Cortex of kidney (tissue), 1 donor: ENCODE results near the gene MCOLN2.
"Not testable (repeated sequence)": the region's sequence is repeated elsewhere in the genome, so short reads cannot be mapped to it uniquely, and the experiment has no call there.

Experiments
- DNase-seq: peaks from one replicate; lab custom pipeline; 2025; lab: John Stamatoyannopoulos, UW

MCOLN2 gene

DNA sequence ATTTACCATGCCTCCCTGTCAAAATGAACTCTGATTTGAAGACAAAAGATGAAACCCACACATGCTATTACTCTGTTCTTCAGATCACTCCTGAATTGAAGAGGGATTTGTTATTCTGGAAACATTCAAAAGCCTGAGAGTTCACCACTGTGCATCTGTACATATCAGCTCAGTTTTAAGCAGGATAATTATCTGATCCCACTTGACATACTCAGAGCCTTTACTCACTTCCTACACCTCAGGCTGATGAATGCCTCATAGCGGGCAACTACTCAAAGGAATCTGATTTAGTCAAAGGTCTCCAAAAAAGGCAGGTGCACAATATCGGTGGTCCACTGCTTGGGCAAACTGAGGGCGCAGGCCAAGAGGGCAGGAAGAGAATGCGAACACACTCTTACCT lies 56.4 kb downstream of the MCOLN2 start:
- no peak for DNase-seq

DNA sequence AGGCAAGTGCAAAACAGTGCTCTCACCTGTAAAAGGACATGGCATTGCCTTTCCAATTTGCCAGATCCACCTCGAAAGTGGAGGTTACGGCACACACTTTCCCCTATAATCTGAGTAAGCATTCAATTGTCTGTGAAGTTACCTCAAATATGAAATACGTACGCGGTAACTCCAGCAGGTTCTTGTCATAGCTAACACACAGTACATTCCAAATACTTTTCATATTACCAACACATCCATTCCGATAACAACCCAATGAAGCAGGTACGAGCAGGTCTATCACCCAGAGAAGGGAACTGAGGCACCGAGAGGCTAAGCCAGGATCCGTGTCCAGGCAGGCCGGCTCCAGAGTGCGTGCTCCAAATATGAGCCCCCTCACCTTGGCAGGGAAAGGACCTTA lies 57.2 kb downstream of the MCOLN2 start:
- no peak for DNase-seq

DNA sequence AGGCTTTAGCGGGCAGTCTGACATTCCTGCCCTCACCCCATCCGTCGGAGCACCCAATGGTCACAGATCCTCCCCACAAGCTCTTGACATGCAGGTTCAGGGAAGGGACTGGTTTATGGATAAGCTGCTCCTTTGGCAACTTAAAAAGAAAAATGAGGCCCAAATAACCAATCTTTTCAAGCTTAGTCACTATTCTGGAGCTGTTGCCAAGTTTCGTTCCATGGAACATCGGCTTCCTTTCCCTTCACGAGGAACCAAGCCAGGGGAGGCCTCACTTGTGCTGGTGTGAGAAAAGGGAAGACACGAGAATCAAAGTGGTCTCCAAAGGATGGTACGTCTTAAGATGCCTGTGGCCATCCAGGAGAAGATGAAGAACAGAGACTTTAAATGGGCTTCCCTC lies 57.8 kb downstream of the MCOLN2 start:
- DNase-seq: no peak

DNA sequence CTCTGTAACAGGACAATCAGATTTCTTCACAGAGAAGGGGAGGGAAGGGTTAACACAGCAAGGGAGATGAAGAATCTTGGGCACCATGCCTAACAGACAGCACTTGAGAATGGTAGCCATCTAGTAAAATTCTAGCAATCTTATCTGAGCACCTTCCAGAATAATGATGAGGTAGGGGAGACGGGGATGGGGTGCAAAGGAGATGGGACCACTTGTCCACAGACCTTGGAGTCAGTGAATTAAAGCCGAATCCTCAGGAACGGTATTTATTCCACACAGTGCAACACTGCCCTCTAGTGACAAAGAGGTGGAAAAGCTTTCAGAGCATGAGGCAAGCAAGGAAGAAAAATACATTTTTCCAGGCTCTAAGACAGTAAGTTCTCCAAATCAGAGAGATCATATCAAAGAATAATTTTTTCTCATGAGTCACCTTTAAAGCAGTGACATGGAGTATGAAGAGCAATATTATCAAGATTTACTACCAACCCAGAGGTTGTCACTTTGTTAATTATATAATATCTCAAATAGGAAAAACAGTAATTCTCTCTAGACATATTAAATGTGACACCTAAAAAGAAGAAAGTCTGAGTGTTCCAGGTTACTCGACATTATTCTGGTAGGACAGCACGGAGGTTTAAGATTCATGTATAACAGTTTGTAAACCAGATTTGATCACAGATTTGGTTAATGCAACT lies 60.6 kb downstream of the MCOLN2 start:
- DNase-seq: no peak

DNA sequence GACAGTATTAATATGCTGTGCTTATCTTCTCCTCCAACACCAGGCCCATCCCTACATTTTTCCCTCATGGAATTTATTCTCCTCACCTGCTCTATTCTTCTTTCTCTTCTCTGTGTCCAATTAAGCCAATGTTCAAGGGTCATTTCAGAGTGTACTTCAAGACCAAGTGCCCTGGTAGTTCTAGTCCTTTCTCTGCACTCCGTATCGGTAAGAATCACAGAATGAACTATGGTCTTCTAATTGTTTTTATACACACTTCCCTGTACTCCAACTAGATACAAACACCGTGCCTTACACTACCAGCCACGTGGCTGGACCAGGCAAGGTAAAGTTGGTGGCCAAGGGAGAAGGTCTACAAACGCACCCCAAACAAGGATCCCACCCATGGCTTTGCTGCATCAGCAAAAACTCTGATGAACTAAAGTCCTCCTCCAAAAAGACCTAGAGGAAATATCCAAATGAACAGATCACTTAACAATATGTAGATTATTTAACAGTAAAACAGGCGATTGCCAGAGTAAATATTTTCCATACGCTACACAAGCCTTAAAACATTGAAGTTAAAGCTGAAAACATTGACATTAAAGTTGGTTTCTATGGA lies 63.8 kb downstream of the MCOLN2 start:
- DNase-seq: no peak

DNA sequence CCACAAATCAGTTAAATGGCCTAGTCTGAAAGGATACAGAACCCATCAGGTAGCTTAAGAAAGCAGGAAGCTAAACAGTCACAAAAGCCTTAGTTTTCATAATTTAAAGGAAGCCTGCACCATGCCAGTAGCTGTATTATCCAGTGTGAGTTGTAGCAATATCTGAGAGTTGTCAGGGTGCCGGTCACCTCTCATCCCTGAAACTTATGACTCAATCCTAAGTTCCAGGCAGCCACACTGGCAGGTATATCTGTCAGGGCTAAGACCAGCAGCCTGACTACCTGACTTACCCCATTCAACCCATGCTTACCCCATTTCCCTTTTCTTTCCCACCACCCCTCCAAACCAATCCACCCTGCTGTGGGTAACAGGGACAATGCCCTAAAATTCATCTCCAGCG lies 66.1 kb downstream of the MCOLN2 start:
- DNase-seq: no peak

DNA sequence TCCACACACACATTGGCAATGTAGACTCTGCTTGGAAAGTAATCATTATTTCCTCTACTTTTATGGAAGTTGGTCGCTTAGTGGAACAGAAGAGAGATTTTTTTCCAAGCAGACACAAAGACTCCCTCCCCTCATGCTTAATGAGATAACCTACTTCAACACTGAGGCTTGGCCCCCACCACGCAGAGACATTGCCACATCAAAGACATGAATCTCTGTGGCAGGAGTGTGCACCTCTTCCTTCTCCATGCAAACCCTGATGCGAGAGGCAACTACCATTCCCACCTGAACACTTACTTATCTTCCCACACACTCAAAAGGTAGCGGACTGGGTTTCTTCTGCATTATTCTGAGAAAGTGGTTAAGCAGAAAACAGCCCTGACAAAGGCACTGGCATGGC lies 66.6 kb downstream of the MCOLN2 start:
- DNase-seq: no peak

DNA sequence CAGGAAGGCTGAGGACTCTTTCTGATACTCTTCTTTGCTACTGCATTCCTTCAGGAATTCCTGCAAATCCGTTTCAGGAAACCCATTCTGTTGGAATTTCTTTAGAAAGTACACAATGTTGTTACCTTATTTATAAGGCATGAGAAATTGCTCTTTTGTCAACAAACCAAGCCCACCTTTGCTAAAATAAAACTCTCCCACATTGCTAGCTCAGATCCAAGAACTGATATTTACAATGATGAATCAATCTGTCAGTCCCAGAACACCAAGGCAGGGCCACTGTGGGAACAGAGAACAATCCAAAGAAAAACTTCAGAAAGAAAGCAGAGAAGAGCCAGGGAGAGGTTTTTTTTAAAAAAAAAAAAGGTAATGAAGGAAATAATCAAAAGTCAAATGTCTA lies 67.3 kb downstream of the MCOLN2 start:
- no peak for DNase-seq

DNA sequence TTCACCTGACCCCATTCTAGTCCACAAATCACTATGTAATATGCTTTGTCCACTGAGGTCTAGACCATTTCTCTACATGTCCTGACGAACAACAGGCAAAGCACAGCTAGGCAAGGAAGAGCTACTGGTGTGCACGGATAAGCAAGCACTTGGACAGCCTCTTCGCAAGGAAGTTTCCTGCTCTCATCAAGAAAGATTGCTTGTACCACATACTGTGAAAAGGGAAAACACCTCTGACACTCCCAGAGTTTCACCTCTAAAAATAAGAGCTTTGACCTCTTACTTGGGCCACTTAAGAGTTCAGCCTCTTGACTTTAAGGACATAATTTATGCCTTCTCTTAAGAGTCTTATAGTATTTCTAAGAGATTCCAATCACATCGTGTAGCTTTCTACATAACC lies 67.9 kb downstream of the MCOLN2 start:
- no peak for DNase-seq

DNA sequence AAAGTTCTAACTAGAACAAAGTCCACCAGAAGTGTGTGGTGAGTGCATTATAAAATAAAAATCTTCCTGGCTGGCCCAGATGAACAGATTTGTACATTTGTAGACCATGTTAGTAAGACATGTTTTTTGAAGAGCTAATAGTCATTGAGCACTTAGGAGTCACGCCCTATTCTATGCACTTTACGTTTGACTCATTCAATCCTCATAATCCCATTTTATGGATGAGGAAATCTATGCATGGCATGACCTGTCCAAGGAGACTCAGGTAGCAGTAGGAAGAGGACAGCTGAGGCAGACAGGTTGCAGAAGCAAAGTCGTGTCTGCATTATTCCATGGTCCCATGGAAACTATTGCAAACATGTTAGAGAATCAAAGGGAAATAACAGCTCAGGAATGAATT lies 73.6 kb downstream of the MCOLN2 start:
- DNase-seq: no peak

DNA sequence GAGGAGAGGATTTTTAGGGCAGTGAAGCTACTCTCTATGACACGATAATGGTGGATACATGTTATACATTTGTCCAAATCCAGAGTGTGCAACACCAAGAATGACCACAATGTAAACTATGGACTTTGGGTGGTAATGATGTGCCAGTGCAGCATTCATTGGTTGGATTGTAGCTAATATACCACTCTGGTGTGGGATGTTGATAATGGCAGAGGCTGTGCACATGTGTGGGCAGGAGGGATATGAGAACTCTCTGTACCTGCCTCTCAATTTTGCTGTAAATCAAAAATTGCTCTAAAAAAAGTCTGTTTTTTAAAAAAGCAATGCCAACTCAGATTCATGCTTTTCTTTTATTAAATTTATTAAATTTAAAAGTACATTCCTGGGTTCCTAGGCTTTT lies 76.8 kb downstream of the MCOLN2 start:
- no peak for DNase-seq

DNA sequence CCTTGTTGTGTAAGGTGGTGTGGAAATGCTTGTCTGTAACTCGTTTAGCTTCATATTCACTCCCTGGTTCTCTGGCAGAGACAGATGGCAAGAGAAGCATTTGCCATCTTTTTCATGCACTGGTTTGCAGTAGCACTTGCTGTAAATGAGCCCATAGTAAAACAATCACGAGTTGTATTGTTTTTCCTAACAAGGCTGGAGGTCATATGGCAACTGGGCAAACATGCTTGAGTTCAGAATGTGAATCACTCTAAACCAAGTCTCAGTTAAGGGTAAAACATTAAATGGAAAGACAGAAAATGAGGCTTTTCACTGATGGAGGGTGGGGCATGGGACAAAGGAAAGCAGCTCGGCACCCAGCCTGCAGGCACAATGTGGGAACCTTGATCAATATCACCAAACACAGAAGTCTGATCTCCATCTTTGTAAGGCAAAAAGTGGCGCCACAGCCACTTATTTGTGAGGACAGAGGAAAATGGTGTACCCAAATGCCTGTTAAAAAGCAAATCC lies 77.4 kb downstream of the MCOLN2 start:
- no peak for DNase-seq

DNA sequence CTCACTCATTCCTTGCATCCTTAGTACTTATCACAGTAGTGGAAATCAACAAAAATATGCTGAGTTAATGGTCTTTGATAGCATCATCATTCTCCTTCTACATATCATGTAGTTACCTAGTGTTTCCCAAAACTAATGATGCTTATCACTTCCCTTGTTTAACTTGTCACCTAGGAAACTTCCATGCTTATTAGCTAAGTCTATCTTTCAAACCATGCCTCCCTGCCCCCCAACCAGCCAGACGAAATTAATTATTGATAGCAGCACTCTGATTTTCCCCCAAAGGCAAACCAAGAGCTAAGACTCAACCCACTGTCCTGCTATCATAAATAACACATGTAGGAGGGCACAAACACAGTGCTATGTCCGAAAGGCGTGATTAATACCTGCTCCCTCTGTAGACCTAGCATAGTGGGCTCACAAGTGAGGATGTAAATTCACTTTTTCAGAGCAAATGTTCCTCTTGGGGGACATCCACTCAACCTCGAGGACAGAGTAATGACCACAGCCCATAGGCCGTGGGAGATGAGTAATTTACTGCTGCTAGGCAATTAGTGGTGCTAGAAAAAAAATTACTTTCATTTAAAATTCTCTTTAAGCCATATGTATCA lies 78.1 kb downstream of the MCOLN2 start:
- no peak for DNase-seq

DNA sequence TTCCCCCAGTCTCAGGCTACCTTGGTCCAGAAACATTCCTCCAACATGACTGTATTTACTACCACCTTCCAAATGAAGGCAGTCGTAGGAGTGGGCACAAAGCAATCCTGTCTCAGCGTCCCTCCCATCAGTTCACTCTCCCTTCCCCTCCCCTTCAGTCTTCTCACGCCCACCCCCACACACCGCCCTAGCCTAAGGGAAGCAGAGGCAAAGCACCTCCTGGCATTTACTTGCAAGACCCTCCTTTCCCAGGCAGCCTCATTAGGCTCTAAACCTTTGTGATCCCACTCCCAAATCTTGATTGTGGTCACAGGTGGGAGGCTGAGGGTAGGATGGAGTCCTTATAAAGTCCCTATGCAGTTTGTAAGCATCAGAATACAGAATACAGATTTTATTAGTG lies 80.0 kb downstream of the MCOLN2 start:
- no peak for DNase-seq

DNA sequence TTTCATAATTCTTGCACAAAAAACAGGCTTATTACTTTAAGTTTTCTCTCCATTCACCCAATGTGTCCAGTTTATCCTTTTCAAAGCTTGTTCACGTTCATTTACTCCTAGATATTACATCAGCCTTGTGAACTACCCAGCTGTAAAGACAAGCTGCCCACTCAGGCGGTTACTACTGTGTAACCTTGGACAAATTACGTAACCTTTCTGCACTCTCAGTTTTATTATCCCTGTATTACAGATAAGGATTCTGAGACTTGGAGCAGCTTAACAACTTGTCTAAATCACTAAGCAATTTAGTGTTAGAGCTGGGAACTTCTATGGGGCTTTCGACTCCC lies 83.4 kb downstream of the MCOLN2 start:
- no peak for DNase-seq

DNA sequence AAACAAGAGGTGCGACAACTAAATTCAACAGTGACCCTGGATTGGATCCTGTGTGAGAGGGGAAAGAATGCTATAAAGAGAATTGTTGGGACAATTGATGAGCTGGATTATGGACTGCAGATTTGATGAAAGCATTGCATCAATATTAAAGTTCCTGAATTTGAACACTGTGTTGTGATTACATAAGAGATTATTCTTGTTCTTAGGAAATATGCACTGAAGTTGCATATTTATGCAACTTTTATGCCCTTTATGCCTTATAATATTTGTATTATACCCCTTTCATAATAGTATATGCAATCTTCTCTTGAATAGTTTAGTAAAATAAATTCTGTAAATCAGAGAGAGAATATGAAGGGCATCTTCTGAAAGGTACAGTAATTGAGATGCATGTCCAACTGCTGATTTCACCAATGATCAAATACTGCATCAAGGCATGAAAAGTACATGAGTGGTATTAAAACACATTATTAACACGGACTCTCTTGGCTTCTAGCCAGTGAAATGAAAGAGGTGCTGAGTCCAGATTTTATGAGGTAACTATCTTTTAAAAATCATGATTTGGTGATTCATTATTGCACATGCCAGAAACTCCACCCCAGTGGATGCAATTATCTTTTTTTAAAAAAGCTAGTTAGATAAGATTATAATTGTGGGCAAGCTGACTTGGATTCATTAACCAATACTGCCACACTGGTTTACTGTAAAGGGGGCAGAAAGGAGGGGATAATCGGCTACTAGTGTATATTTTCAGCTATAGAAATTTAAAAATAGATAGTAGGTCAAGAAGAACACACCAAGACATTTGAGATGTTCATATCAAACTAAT lies 84.0 kb downstream of the MCOLN2 start:
- no peak for DNase-seq

DNA sequence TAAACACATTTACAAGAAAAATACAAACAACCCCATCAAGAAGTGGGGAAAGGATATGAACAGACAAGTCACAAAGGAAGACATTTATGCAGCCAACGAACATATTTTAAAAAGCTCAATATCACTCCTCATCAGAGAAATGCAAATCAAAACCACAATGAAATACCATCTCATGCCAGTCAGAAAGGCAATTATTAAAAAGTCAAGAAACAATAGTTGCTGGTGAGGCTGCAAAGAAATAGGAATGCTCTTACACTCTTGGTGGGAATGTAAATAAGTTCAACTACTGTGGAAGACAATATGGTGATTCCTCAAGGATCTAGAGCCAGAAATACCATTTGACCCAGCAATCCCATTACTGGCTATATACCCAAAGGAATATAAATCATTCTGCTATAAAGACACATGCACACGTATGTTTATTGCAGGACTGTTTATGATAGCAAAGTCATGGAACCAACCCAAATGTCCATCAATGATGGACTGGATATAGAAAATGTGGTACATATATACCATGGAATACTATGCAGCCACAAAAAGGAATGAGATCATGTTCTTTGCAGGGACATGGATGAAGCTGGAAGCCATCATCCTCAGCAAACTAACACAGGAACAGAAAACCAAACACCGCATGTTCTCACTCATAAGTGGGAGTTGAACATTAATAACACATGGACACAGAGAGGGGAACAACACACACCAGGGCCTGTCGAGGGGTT lies 88.0 kb downstream of the MCOLN2 start:
- not testable (repeated sequence) for DNase-seq

DNA sequence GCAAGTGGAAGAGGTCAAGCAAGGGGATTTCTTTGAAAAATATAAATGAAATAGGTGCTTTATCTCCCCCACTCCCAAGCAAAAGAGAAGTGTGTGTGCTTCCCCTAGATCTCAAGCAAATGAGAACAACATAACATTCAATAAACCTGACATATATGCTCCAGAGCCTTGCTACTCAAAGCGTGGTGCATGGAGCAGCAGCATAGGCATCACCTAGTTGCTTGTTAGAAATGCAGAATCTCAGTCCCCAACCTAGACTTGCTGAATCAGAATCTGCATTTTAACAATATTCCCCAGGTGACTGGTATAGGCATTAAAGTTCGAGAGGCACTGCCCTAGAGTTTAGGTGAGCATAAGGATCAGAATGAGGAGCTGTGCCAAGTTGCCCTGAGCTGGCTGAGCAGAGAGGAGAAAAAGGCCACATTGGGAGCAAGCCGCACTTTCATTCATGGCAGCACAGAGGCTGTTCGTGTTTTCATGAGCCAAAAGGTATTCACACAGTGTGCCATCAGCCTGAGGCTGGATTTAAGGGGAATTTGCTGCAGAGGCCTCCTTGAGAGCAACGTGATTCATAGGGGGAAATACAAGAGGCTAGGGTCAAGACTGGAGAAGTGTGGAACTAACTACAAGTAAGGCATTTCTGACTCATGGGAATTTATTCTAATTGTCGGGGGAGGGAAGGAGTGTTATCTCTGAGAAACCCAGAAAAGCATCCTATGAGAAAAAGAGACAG lies 89.7 kb downstream of the MCOLN2 start:
- DNase-seq: no peak

DNA sequence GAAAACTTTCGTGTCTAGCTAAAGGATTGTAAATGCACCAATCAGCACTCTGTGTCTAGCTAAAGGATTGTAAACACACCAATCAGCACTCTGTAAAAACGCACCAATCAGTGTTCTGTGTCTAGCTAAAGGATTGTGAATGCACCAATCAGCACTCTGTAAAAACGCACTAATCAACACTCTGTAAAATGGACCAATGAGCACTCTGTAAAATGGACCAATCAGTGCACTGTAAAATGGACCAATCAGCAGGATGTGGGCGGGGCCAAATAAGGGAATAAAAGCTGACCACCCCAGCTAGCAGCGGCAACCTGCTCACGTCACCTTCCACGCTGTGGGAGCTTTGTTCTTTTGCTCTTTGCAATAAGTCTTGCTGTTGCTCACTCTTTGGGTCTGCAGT lies 94.2 kb downstream of the MCOLN2 start:
- not testable (repeated sequence) for DNase-seq

DNA sequence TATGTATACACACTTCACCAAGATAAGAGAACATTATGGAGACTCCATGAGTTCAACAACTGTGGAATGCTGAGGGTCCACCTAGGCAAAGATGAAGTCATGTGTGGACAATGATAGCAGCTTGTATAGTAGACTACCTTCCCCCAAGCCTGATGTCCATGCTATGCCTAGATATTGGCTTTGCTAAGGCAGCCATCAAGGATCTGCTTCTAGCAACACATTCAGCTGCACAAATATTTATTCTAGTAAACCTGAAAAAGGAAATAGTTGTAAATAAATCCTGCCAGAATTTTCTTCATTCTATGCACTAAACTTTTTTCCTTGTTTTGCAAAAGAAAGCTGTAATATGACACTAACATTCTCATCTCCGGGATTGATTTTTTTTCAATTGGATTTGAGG lies 96.9 kb downstream of the MCOLN2 start:
- no peak for DNase-seq

DNA sequence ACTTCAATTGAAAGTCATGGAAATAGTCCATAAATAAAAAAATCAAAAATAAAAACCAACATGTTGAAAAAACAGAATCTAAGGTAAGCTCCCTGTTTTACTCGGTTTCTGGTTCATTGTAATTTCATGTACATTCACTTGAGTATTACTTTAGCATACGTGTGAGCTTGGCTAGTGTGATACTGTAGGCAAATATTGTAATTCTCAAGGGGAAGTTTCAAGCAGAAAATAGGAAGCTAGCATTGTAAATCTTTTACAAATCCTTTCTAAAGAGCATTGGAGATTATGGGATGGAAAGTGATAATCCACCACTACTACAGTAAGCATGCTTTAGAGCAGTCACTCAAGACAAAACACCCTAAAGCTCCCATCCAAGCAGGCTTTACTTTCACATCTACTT lies 100.6 kb downstream of the MCOLN2 start:
- DNase-seq: no peak
